OCI-LY3 (cell line): Measurements from ENCODE around the gene PPP2R2D.

Experiments used
- H2AFZ ChIP-seq: fragments of 200-600, 300-600 bp; shearing (Covaris generic); 2 replicates; pipeline ENCODE4 v1.6.0; 2014; ENCODE audit warnings: antibody characterized with exemption, low read depth, low read length
- H3K27ac ChIP-seq: fragments of 200-600, 300-600 bp; sonication (generic); 2 replicates; pipeline ENCODE4 v1.5.1; 2014; ENCODE audit warnings: mild to moderate bottlenecking, low read length, moderate library complexity, mixed read lengths
- H3K27me3 ChIP-seq: fragments of 200-600, 300-600 bp; sonication (generic); 2 replicates; pipeline ENCODE4 v1.6.1; 2014; ENCODE audit warnings: low read depth, low read length, mixed read lengths
- H3K36me3 ChIP-seq: fragments of 200-600, 300-600 bp; sonication (generic); replicated peaks from 2 replicates; pipeline ENCODE3; 2014; ENCODE audit warnings: low read depth, low read length, mixed read lengths
- H3K4me1 ChIP-seq: fragments of 300-600, 200-600 bp; sonication (generic); 2 replicates; pipeline ENCODE4 v1.6.1; 2014; ENCODE audit warnings: low read length, mixed read lengths
- H3K4me2 ChIP-seq: fragments of 200-600, 300-600 bp; sonication (generic); 2 replicates; pipeline ENCODE4 v1.6.1; 2014; ENCODE audit warnings: low read length, mixed read lengths
- H3K4me3 ChIP-seq: fragments of 300-600, 200-600 bp; sonication (generic); 2 replicates; pipeline ENCODE4 v1.5.1; 2014; ENCODE audit warnings: antibody characterized with exemption, mild to moderate bottlenecking, low read length, moderate library complexity
- H3K79me2 ChIP-seq: fragments of 300-600, 200-600 bp; shearing (Covaris generic); 2 replicates; pipeline ENCODE4 v1.6.1; 2014; ENCODE audit warnings: mild to moderate bottlenecking, low read length, mixed read lengths
- H3K9ac ChIP-seq: fragments of 300-600, 200-600 bp; shearing (Covaris generic); 2 replicates; pipeline ENCODE4 v1.6.0; 2014; ENCODE audit warnings: mild to moderate bottlenecking, low read length, moderate library complexity
- H3K9me3 ChIP-seq: fragments of 200-600, 300-600 bp; shearing (Covaris generic); 2 replicates; pipeline ENCODE4 v1.6.1; 2014; ENCODE audit warnings: low read length, mixed read lengths; ENCODE audit not compliant: insufficient read depth
- H4K20me1 ChIP-seq: fragments of 200-600, 300-600 bp; sonication (generic); 2 replicates; pipeline ENCODE4 v1.6.1; 2016; ENCODE audit warnings: low read length, mixed read lengths; ENCODE audit not compliant: insufficient read depth
- CTCF ChIP-seq: fragments of 200-600, 300-600 bp; sonication (generic); IDR thresholded peaks from 2 replicates; pipeline ENCODE4 v1.5.1; 2014; ENCODE audit warnings: antibody characterized with exemption, low read length, low read depth
- EZH2phosphoT487 ChIP-seq: fragments of 200-600 bp; shearing (Covaris generic); IDR thresholded peaks from 2 replicates; pipeline ENCODE4 v1.6.1; 2018; ENCODE audit warnings: antibody characterized with exemption, mixed run types, low read depth

PPP2R2D gene

GRCh38 chr10:131971591-131971990, 70.8 kb downstream of the PPP2R2D start:
- Histone ChIP-seq H3K4me2 (no peak overlapping the region), H3K9me3 (no peaks in the 10 kb centered on the region), H3K27me3 (no peaks in the 10 kb centered on the region), H3K27ac (no peak overlapping the region), H3K36me3 (no peaks in the 10 kb centered on the region), H3K4me1 (no peaks in the 10 kb centered on the region), H3K9ac (no peak overlapping the region), H2AFZ (no peak overlapping the region), H4K20me1 (peaks cover 17% of the 10 kb centered on the region; the same call in 1 of the 2 replicates), H3K79me2 (peaks cover 18% of the 10 kb centered on the region), H3K4me3 (no peak overlapping the region)
- TF ChIP-seq CTCF (no peak), EZH2phosphoT487 (no peak)

GRCh38 chr10:131972474-131973071, 71.8 kb downstream of the PPP2R2D start:
- peaks cover 27% of the 10 kb centered on the region for H3K79me2 ChIP-seq

GRCh38 chr10:131973160-131973951, 72.5 kb downstream of the PPP2R2D start:
- Histone ChIP-seq H3K9ac (no peak overlapping the region), H3K4me2 (no peak overlapping the region), H3K27me3 (no peaks in the 10 kb centered on the region), H3K4me3 (no peak overlapping the region), H3K27ac (no peak overlapping the region), H3K36me3 (no peaks in the 10 kb centered on the region), H3K79me2 (peaks cover 32% of the 10 kb centered on the region), H2AFZ (no peak overlapping the region), H3K9me3 (no peaks in the 10 kb centered on the region), H4K20me1 (peaks cover 22% of the 10 kb centered on the region; the same call in 1 of the 2 replicates), H3K4me1 (no peaks in the 10 kb centered on the region)
- no peak for TF ChIP-seq EZH2phosphoT487
- no peak for TF ChIP-seq CTCF

More at GRCh38 chr10:131972474-131973071, 71.8 kb downstream of the PPP2R2D start:
- Histone ChIP-seq H3K9ac (no peak overlapping the region), H3K36me3 (no peaks in the 10 kb centered on the region), H3K27me3 (no peaks in the 10 kb centered on the region), H3K9me3 (no peaks in the 10 kb centered on the region), H3K4me1 (no peaks in the 10 kb centered on the region), H4K20me1 (peaks cover 22% of the 10 kb centered on the region; the same call in 1 of the 2 replicates), H3K4me2 (no peak overlapping the region), H3K27ac (no peak overlapping the region), H3K4me3 (no peak overlapping the region), H2AFZ (no peak overlapping the region)
- no peak for TF ChIP-seq EZH2phosphoT487
- no peak for TF ChIP-seq CTCF

GRCh38 chr10:131974034-131974817, 73.4 kb downstream of the PPP2R2D start:
- Histone ChIP-seq H3K79me2 (peaks cover 41% of the 10 kb centered on the region), H3K9ac (no peak overlapping the region), H3K4me3 (no peak overlapping the region), H3K36me3 (no peaks in the 10 kb centered on the region), H3K27ac (no peak overlapping the region), H3K27me3 (no peaks in the 10 kb centered on the region), H3K9me3 (no peaks in the 10 kb centered on the region), H2AFZ (no peak overlapping the region), H3K4me2 (no peak overlapping the region), H4K20me1 (peaks cover 22% of the 10 kb centered on the region; the same call in 1 of the 2 replicates), H3K4me1 (no peaks in the 10 kb centered on the region)
- TF ChIP-seq EZH2phosphoT487 (no peak), CTCF (no peak)
